HFF-Myc (cell line): ENCODE measurements around the gene ACTG1.

ENCODE experiments used
- DNase-seq: peaks from one replicate; pipeline ENCODE4 v3.0.0-alpha.2; 2011; ENCODE audit warnings: low read depth; ENCODE audit errors: extremely low read depth
- H3K4me3 ChIP-seq: replicated peaks from 2 replicates; pipeline ENCODE4 v1.5.1; 2011; ENCODE audit warnings: low read depth, mild to moderate bottlenecking, control low read depth, low read length
- TF ChIP-seq, protein P1 (sequence below): IDR thresholded peaks from 2 replicates; pipeline ENCODE4 v1.5.1; 2012; ENCODE audit warnings: mild to moderate bottlenecking, low read depth, low read length, control low read depth; ENCODE audit errors: missing control alignments

The ACTG1 gene

DNA sequence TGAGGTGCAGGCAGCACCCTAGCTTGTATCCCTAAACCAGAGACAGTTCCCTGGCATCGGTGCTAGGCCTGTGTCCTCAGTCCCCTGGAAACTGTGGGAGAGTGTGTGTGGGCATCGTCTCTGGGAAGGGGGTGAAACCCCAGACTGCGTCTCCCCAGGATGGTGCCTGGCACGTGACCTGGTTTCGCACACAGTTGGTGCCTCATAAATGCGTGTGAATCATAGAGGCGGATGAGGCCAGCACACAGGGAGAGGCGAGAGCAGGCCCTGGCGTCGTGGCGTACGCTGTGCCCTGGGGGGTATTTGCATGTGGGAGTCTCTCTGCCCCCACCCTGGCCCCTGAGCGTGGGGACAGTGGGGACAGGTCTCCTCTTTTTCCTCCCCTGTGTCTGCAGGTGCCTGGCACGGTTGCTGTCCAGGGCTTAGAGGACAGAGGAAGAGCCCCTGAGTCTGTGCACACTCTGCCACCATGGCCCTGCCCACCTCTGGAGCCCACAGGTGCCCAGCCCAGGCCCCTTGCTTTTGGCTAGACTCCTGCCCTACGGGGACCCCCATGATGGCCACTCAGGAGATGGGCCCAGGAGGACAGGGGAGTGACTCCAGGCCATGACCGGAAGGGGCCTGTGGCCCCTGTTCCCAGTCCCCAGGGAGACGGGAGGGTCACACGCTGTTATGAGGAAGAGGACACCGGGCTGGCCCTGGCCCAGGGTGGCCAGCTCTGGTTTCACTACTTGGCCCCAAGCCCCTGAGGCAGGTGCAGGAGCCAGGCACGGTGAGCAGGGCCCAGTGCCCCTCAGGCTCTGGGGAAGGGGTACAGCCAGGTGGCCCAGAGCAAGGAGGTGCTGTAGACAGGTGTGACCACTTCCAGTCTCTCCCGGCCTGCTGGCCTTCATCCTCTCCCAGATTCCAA is 14.3 kb upstream of the ACTG1 start:
- no peak overlapping the region for H3K4me3 ChIP-seq
- TF ChIP-seq, protein P1, sequence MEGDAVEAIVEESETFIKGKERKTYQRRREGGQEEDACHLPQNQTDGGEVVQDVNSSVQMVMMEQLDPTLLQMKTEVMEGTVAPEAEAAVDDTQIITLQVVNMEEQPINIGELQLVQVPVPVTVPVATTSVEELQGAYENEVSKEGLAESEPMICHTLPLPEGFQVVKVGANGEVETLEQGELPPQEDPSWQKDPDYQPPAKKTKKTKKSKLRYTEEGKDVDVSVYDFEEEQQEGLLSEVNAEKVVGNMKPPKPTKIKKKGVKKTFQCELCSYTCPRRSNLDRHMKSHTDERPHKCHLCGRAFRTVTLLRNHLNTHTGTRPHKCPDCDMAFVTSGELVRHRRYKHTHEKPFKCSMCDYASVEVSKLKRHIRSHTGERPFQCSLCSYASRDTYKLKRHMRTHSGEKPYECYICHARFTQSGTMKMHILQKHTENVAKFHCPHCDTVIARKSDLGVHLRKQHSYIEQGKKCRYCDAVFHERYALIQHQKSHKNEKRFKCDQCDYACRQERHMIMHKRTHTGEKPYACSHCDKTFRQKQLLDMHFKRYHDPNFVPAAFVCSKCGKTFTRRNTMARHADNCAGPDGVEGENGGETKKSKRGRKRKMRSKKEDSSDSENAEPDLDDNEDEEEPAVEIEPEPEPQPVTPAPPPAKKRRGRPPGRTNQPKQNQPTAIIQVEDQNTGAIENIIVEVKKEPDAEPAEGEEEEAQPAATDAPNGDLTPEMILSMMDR = no peak
- DNase-seq = no peak

DNA sequence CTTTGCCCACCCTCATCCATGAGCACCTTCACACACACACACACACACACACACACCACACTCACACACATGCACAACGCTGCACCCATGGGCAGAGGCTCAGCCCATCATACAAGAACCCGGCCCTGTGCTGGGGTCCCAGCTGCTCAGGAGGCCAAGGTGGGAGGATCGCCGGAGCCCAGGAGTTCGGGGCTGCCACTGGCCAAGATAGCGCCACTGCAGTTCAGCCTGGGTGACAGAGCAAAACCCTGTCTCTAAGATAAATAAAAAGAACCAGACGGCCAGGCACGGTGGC is 12.2 kb upstream of the ACTG1 start:
- TF ChIP-seq, protein P1 = no peak
- no peak for DNase-seq
- H3K4me3 ChIP-seq = no peak overlapping the region

DNA sequence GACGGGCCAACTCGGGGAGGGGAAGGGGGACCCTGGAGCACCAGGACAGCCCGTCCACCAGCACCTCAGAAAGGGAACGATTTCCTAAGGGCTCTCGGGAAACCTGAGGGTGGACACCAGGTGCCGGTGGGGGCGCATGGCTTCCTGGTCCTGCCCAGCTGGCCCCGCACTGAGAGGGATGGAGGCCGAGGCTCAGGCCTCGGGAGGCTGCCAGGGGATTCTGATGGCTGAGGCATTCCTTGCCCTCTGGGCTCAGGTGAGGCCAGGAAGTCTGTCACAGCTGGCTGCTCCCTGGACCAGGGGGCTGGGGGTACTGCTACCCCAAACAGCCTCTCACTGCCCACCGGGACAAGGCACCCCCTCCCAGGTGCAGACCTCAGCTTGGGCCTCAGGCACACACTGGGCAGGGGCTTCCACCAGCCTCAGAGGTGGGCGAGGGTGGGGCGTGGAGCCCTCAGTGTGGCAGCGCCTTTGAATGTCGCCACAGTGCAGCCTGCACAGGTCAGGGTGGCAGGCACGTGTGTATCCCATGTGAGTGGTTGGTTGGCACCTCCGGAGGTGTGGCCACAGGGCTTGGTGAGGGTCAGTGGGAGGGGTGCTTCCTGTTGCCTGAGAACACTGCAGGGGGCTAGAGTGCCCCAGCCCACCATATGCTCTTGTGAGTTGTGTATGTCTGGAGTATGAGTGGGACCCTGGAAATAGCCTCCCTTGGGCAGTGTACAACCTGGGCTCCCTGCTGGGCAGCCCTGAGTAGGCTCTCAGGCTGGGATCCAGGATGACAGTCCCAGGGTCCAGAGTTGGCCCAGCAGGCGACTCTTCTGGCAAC is 11.7 kb upstream of the ACTG1 start:
- no peak for DNase-seq
- TF ChIP-seq, protein P1 = no peak
- H3K4me3 ChIP-seq = no peak overlapping the region

DNA sequence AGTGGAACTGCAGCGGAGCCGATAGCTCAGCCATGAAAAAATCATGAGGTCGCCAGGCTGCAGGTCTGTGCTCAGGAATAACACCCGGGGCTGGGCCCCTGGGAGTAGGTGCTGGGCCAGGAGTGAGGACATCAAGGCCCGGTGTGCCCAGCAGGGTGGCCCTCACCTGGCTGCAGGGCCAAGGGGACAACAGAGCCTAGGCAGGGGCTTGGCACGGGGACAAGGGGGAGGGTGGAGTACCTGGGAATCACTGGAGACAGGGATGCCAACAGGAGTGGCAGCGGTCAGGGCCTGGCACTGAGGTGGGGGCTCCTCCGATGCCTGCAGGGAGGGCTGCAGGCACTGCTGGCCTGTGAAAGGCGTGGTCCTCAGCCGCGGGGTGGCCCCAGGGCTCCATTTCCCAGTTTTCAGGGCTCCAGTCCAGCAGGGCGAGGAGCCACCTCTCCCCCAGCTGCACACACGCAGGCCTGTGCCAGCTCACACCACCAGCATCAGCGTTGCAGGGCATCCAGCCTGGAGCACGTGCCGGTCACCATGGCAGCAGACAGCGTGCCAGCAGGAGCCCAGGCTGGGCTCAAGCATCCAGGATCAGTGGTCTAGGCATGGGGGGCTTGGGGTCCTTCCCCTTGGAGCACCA is 10.9 kb upstream of the ACTG1 start:
- DNase-seq = no peak

DNA sequence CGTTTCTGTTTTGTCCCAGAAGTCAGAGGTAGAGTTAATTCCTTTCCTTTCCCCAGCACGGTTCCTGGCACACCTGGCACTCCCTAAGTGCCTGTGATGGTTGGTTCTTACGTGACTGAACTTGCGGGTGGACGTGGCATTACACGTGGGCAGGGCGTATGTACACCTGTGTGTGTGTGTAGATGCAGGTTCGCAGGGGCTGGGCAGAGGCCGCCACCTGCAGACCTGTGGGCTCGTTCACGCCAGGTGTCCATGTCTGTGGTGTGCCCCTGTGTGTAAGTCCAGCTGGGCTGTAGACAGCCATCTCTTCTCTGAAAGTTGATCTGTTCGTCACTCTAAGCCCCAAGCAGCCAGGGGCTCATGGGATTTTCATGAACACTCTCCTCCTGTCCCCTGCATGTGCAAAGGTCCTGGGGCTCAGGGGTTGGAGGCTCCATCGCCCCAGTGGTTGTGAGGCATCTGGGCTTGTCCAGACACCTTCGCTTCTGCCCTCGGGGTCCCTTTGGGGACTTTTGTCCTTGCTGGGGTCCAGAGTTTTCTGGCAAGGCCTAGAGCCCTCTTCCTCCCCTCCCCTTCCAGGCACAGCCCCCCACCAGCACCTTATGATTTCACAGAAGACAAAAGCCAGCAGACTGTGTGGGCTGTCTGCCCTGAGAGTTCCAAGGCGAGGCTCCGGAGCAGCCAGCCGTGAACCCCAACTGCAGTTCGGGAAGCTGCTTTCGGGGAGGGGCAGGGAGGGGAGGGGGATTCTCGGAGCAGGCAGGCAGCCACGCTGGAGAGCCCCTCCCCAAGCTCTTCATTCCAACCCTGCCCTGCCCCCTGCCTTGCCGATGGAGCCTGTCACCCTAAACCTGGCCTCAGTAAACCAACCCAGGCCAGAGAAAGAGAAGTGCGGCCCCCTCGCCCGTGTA is 10.1 kb upstream of the ACTG1 start:
- no peak overlapping the region for H3K4me3 ChIP-seq
- DNase-seq = no peak
- TF ChIP-seq, protein P1 = no peak

More for the DNA sequence above, 10.9 kb upstream of the ACTG1 start:
- no peak overlapping the region for H3K4me3 ChIP-seq
- TF ChIP-seq, protein P1 = no peak
